ENCODE measurements around the gene TEX2. TPM values are rescaled to one million over a fixed set of nuclear protein-coding genes. Genes with fewer than 3 reads are reported as not detected.

Gene TEX2, protein sequence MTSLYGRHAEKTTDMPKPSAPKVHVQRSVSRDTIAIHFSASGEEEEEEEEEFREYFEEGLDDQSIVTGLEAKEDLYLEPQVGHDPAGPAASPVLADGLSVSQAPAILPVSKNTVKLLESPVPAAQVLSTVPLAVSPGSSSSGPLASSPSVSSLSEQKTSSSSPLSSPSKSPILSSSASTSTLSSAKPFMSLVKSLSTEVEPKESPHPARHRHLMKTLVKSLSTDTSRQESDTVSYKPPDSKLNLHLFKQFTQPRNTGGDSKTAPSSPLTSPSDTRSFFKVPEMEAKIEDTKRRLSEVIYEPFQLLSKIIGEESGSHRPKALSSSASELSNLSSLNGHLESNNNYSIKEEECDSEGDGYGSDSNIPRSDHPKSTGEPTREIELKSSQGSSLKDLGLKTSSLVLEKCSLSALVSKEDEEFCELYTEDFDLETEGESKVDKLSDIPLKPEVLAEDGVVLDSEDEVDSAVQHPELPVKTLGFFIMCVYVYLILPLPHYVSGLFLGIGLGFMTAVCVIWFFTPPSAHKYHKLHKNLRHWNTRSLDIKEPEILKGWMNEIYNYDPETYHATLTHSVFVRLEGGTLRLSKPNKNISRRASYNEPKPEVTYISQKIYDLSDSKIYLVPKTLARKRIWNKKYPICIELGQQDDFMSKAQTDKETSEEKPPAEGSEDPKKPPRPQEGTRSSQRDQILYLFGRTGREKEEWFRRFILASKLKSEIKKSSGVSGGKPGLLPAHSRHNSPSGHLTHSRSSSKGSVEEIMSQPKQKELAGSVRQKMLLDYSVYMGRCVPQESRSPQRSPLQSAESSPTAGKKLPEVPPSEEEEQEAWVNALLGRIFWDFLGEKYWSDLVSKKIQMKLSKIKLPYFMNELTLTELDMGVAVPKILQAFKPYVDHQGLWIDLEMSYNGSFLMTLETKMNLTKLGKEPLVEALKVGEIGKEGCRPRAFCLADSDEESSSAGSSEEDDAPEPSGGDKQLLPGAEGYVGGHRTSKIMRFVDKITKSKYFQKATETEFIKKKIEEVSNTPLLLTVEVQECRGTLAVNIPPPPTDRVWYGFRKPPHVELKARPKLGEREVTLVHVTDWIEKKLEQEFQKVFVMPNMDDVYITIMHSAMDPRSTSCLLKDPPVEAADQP
- 10 to 100 TPM; 12.0 to 12.6 TPM for total RNA-seq

DNA sequence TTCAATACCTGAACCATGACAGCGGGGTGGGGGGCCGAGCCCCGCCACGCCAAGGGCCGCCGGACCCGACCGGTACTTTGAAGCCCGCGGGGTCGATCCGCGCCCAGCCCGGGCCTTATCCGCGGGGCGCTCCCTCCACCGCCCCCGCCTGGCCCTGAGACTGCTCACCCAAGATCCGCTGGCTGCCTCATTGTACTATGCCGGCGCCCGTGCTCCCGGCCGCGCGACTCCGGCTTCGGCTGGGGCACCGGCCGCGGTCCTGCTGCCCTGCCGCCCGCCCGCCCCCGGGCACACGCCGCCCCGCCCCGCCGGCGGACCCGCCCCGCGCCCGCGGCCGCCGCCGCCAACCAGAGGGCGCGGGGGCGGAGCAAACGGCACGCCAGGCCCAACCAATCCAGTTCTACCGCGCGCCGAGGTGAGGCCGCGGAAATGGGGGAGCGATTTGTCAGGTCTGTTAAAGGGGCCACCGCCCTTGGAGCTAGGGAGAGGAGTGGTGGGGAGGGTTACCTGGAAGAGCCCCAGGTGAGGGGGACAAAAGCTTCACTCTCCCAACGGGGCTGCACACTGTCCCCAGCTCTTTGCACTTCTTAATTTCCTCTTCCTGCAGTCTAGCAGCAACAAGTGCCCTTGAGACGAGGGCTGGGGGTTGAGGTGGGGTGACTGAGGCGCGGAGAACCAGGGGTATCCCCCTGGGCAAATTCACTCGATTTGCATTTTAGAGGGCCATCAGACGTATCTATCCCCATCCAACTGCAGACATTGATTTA lies at the start of gene TEX2:
TEX2 (minus strand) TSS at position 261 of the 767 bp plus-strand sequence. CDS start 49,043 bp downstream, outside the sequence.

DNA sequence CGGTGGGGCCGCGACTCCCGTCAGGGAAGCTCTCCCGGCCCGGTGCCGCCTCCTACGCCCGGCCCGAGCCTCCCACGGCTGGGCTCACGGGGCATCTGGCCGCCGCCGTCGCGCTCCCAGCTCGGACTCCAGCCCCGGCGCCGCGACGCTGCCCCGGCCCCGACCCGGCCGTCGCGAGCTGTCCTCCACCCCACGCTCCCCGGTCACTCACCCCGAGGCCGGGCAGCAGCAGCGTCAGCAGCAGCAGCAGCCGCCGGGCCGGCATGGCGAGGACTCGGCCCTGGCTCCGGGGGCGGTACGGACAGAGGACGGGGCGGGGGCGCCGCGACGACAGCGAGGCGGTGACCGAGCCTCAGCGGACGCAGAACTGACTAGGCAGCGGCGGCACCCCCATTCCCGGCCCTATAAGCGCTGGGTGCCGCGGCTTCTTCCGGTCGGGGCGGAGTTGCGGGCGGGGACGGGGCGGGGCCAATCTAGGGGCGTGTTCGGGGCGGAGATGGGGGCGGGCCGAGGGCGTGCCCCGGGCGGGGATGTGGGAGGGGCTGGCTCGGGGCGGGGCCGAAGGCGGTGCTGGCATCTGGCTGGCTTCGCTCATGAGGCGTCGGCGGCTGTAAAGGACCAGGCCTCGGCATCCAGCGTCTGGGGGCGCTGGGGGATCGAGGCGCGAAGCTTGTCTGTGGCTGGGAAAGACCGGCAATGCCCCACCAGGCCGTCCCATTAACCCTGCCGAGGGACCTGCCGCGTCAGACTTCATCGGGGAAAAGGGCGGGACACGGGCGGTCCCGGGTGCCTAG lies 133.1 kb downstream of the TEX2 start, which contains the start of gene ERN1:
ERN1 (minus strand) TSS at position 380 of the 794 bp plus-strand sequence; CDS start at position 265, 115 bp downstream.

Other genes with a start within 250 kb of the TEX2 start
- gene ICAM2, start 242.6 kb downstream of the TEX2 start, total RNA-seq, result 100 to 1,000 TPM; 124 to 133 TPM
- 10 to 100 TPM; 58.4 to 62.6 TPM for gene ERN1, start 133.1 kb downstream of the TEX2 start, total RNA-seq
- 10 to 100 TPM; 31.5 to 36.4 TPM for gene PECAM1, start 127.6 kb upstream of the TEX2 start, total RNA-seq
- gene MILR1, start 185.9 kb upstream of the TEX2 start, total RNA-seq, result not detected
- 10 to 100 TPM; 31.0 to 32.3 TPM for gene POLG2, start 233.8 kb upstream of the TEX2 start, total RNA-seq
- gene DDX5, start 243.0 kb upstream of the TEX2 start, total RNA-seq, result 100 to 1,000 TPM; 794 to 797 TPM
- 10 to 100 TPM; 49.3 to 53.1 TPM for gene CEP95, start 243.7 kb upstream of the TEX2 start, total RNA-seq

Measured in activated naive CD4-positive, alpha-beta T cell treated with anti-CD3 and anti-CD28 coated beads, Interleukin-2, amount 10 ng/mL, durations not matched to agents 5 hours and 36 hours (primary cell).